B cell (primary cell): Measurements from ENCODE around the gene CTNS. TPM values are rescaled to one million over a fixed set of nuclear protein-coding genes. Genes with fewer than 3 reads are reported as not detected.

Experiments used
- ATAC-seq: fragments of 200-7000 bp; cut with Tn5 transposase; one replicate; pipeline ENCODE4 v1.10.0; 2021; ENCODE audit warnings: low read depth, mild to moderate bottlenecking, moderate number of reproducible peaks, moderate library complexity
- CTCF ChIA-PET: fragments of 350-600 bp; sonication (Branson Sonifier 250); formaldehyde crosslinking; loops from one replicate; lab custom pipeline; 2021; ENCODE audit warnings: antibody characterized with exemption, inconsistent platforms; lab: Charles Lee
- POLR2A ChIA-PET: fragments of 350-600 bp; sonication (Branson Sonifier 250); formaldehyde crosslinking; loops from one replicate; lab custom pipeline; 2021; ENCODE audit warnings: antibody characterized with exemption; lab: Charles Lee
- DNase-seq: peaks from one replicate; pipeline ENCODE4 v3.0.0; 2013
- H2AFZ ChIP-seq: 2 replicates; pipeline ENCODE4 v1.6.1; 2012; ENCODE audit warnings: mild to moderate bottlenecking, low read depth, low read length; ENCODE audit not compliant: insufficient read depth, poor library complexity, severe bottlenecking
- H3K27ac ChIP-seq, 2 donors: 1 replicate in 1 of 2; 2 replicates in 1 of 2; pipeline ENCODE4 v1.5.1; 2012 to 2013; ENCODE audit warnings: low read length in 2 of 2, mild to moderate bottlenecking in 2 of 2, moderate library complexity in 1 of 2
- H3K27me3 ChIP-seq, 4 experiments: fragments of 200-600 bp in 1 of 4; sonication (generic) in 1 of 4; replicated peaks in 1 of 4; 1 replicate in 2 of 4; 2 replicates in 2 of 4; pipeline versions ENCODE4 v1.6.1 to v1.7.0; 2013 to 2016; ENCODE audit warnings: low read length in 3 of 4, mild to moderate bottlenecking in 2 of 4, mixed read lengths in 1 of 4, moderate library complexity in 1 of 4; ENCODE audit not compliant: insufficient read depth in 4 of 4, control insufficient read depth in 3 of 4; ENCODE audit errors: control extremely low read depth in 1 of 4
- H3K36me3 ChIP-seq, 2 experiments: replicated peaks in 1 of 2; 1 replicate in 1 of 2; 2 replicates in 1 of 2; pipeline versions ENCODE4 v1.6.1 to v1.7.1; 2013; ENCODE audit warnings: low read length in 1 of 2; ENCODE audit not compliant: insufficient read depth in 2 of 2, control insufficient read depth in 1 of 2; ENCODE audit errors: control extremely low read depth in 1 of 2, extremely low read depth in 1 of 2
- H3K4me1 ChIP-seq, 2 donors: fragments of 200-600 bp in 1 of 2; sonication (generic) in 1 of 2; 1 replicate in 1 of 2; 2 replicates in 1 of 2; pipeline versions ENCODE4 v1.5.1 to v1.6.1; 2013 to 2017; ENCODE audit warnings: low read length in 2 of 2; ENCODE audit not compliant: control insufficient read depth in 2 of 2, insufficient read depth in 2 of 2
- H3K4me2 ChIP-seq: replicated peaks from 2 replicates; pipeline ENCODE3; 2012; ENCODE audit warnings: mild to moderate bottlenecking, low read depth, low read length; ENCODE audit not compliant: poor library complexity, severe bottlenecking
- H3K4me3 ChIP-seq, 5 experiments: fragments of 200-600 bp in 1 of 5; sonication (generic) in 1 of 5; 1 replicate in 3 of 5; 2 replicates in 2 of 5; pipeline versions ENCODE4 v1.5.1 to v1.7.0; 2011 to 2016; ENCODE audit warnings: low read length in 4 of 5, mild to moderate bottlenecking in 4 of 5, low read depth in 2 of 5, control low read depth in 1 of 5, moderate library complexity in 1 of 5; ENCODE audit not compliant: insufficient read depth in 1 of 5; ENCODE audit errors: control extremely low read depth in 1 of 5, extremely low read depth in 1 of 5
- H3K79me2 ChIP-seq: fragments of 200-600 bp; sonication (generic); one replicate; pipeline ENCODE4 v1.6.0; 2016; ENCODE audit warnings: low read length; ENCODE audit not compliant: control insufficient read depth, insufficient read depth
- H3K9ac ChIP-seq: fragments of 200-600 bp; sonication (generic); 2 replicates; pipeline ENCODE4 v1.6.1; 2017; ENCODE audit warnings: mild to moderate bottlenecking, low read length, moderate library complexity
- H3K9me3 ChIP-seq, 3 donors: one replicate each; pipeline versions ENCODE4 v1.6.1 to v1.7.1; 2013; ENCODE audit warnings: low read length in 2 of 3; ENCODE audit not compliant: control insufficient read depth in 2 of 3, insufficient read depth in 1 of 3; ENCODE audit errors: control extremely low read depth in 1 of 3
- H4K20me1 ChIP-seq: 2 replicates; pipeline ENCODE4 v1.6.0; 2012; ENCODE audit warnings: mild to moderate bottlenecking, low read length; ENCODE audit not compliant: insufficient read depth, control insufficient read depth, poor library complexity, severe bottlenecking
- H3K27ac Mint-ChIP-seq: one replicate; pipeline ENCODE4 v1.8.0; 2021; ENCODE audit warnings: mixed read lengths
- H3K27me3 Mint-ChIP-seq: one replicate; pipeline ENCODE4 v1.8.0; 2021; ENCODE audit warnings: mixed read lengths
- H3K4me1 Mint-ChIP-seq: one replicate; pipeline ENCODE4 v1.8.0; 2021; ENCODE audit warnings: mixed read lengths
- H3K4me3 Mint-ChIP-seq: one replicate; pipeline ENCODE4 v1.8.0; 2021; ENCODE audit warnings: mixed read lengths
- H3K9me3 Mint-ChIP-seq: one replicate; pipeline ENCODE4 v1.8.0; 2022; ENCODE audit warnings: mixed read lengths; ENCODE audit not compliant: insufficient read depth
- CTCF ChIP-seq: fragments of 200-600 bp; IDR thresholded peaks from one replicate; pipeline ENCODE4 v1.8.0; 2022; ENCODE audit warnings: antibody characterized with exemption, mild to moderate bottlenecking
- EZH2 ChIP-seq: IDR thresholded peaks from 2 replicates; pipeline ENCODE4 v1.6.1; 2012; ENCODE audit warnings: borderline replicate concordance, low read depth, mild to moderate bottlenecking, moderate library complexity, low read length; ENCODE audit not compliant: insufficient read depth, poor library complexity, severe bottlenecking
- WGBS: methylation state at CpG from one replicate; pipeline ENCODE4 v1.1.5; 2013; ENCODE audit warnings: missing lambda C conversion rate; ENCODE audit not compliant: insufficient coverage; 5-methylcytosine and 5-hydroxymethylcytosine counted together
- intact Hi-C: fragments of 100-400 bp; cut with micrococcal nuclease; formaldehyde crosslinking; loops from one replicate; pipeline ENCODE4 v1.10.0; 2022
- polyA plus RNA-seq: library from polyadenylated mRNA; depleted of rRNA; stranded (reverse); fragments of >200 nt; gene quantifications from 2 replicates; pipeline ENCODE4 v1.2.3, GENCODE V29; 2012
- total RNA-seq, 2 donors: library from RNA; stranded (reverse); fragments of 120-200 nt in 1 of 2; gene quantifications; 1 replicate in 1 of 2; 2 replicates in 1 of 2; pipeline versions ENCODE4 v1.2.3 to v1.2.4, GENCODE V29; 2013 to 2022

CTNS gene
- total and polyA plus RNA-seq, 2 donors (not counting 1 experiment from before 2014, with no cell fraction given) = 11.6 to 24.7 TPM

- H3K27me3 ChIP-seq = no peaks in the 10 kb centered on the region
- H3K4me1 ChIP-seq = no peaks in the 10 kb centered on the region
- no peaks in the 10 kb centered on the region for H3K9me3 ChIP-seq
- Mint-ChIP-seq H3K4me1 (no peaks in the 10 kb centered on the region), H3K9me3 (no peaks in the 10 kb centered on the region), H3K4me3 (no peak overlapping the region), H3K27me3 (no peaks in the 10 kb centered on the region), H3K27ac (no peak overlapping the region)
- H3K79me2 ChIP-seq = no peaks in the 10 kb centered on the region
- WGBS = 98% methylated on average over 14 of the region's 16 CpGs
- intact Hi-C loops = no loop called here
- H4K20me1 ChIP-seq = no peaks in the 10 kb centered on the region
- H3K27ac ChIP-seq = no peak overlapping the region
- no peak overlapping the region for H3K4me2 ChIP-seq
- ChIA-PET CTCF (no interaction called here), POLR2A (no interaction called here)
- H3K9ac ChIP-seq = no peak overlapping the region
- H3K36me3 ChIP-seq = peaks cover 9 to 43% of the 10 kb centered on the region in 2 experiments
- H2AFZ ChIP-seq = no peak overlapping the region
- H3K4me3 ChIP-seq = no peak overlapping the region
- DNase-seq (no peak), ATAC-seq (no peak)
- TF ChIP-seq EZH2 (no peak), CTCF (no peak)
Observed at GRCh38 chr17:3622977-3623594, 13.5 kb upstream of the CTNS start.
